Activated CD4-positive, alpha-beta T cell treated with anti-CD3 and anti-CD28 coated beads for 36 hours (primary cell): ENCODE results near the gene GALR1. TPM values are rescaled to one million over a fixed set of nuclear protein-coding genes. Genes with fewer than 3 reads are reported as not detected.

Source experiments
- ATAC-seq: fragments of 200-7000 bp; cut with Tn5 transposase; one replicate; pipeline ENCODE4 v1.10.0; 2021; ENCODE audit warnings: mild to moderate bottlenecking, moderate library complexity
- CTCF ChIA-PET: fragments of 350-600 bp; sonication (Branson Sonifier 250); formaldehyde crosslinking; loops from one replicate; lab custom pipeline; 2021; ENCODE audit warnings: antibody characterized with exemption; lab: Charles Lee
- POLR2A ChIA-PET: fragments of 350-600 bp; sonication (Branson Sonifier 250); formaldehyde crosslinking; loops from one replicate; lab custom pipeline; 2021; ENCODE audit warnings: antibody characterized with exemption, inconsistent platforms; lab: Charles Lee
- DNase-seq: peaks from one replicate; pipeline ENCODE4 v3.0.0-alpha.2; 2020
- H3K27ac Mint-ChIP-seq: one replicate; pipeline ENCODE4 v1.8.0; 2021; ENCODE audit warnings: mixed read lengths
- H3K27me3 Mint-ChIP-seq: one replicate; pipeline ENCODE4 v1.8.0; 2021; ENCODE audit warnings: mixed read lengths
- H3K36me3 Mint-ChIP-seq: one replicate; pipeline ENCODE4 v1.8.0; 2021; ENCODE audit warnings: low read depth, mixed read lengths
- H3K4me1 Mint-ChIP-seq: one replicate; pipeline ENCODE4 v1.8.0; 2021; ENCODE audit warnings: mixed read lengths
- H3K4me3 Mint-ChIP-seq: one replicate; pipeline ENCODE4 v1.8.0; 2021; ENCODE audit warnings: mild to moderate bottlenecking, moderate library complexity, mixed read lengths
- H3K9me3 Mint-ChIP-seq: one replicate; pipeline ENCODE4 v1.8.0; 2021; ENCODE audit warnings: low read depth, mixed read lengths
- intact Hi-C, 2 experiments: fragments of 100-400 bp; cut with DNase I in 1 of 2; cut with micrococcal nuclease in 1 of 2; formaldehyde crosslinking; loops; one replicate each; pipeline versions ENCODE4 v1.14.2 to v1.15.1; 2022 to 2024; cut with DNase I, micrococcal nuclease
- total RNA-seq, 2 experiments: library from RNA; stranded (reverse); gene quantifications; one replicate each; pipeline ENCODE4 v1.2.3, GENCODE V29; 2021

The GALR1 gene
- total RNA-seq, 2 experiments from 2014 or later, result not detected

GRCh38 chr18:77298172-77298571 lies 48.5 kb downstream of the GALR1 start:
- no peak overlapping the region for H3K4me3 Mint-ChIP-seq
- POLR2A ChIA-PET, result no interaction called here

GRCh38 chr18:77299706-77300105 lies 50.1 kb downstream of the GALR1 start:
- intact Hi-C loops, result no loop called here

More at GRCh38 chr18:77298172-77298571, 48.5 kb downstream of the GALR1 start:
- H3K9me3 Mint-ChIP-seq, result no peaks in the 10 kb centered on the region
- H3K4me1 Mint-ChIP-seq, result no peaks in the 10 kb centered on the region
- H3K27ac Mint-ChIP-seq, result no peak overlapping the region
- intact Hi-C loops, result no loop called here
- no peak for ATAC-seq
- CTCF ChIA-PET, result no interaction called here
- DNase-seq, result no peak
- H3K36me3 Mint-ChIP-seq, result no peaks in the 10 kb centered on the region
- peaks cover 5% of the 10 kb centered on the region for H3K27me3 Mint-ChIP-seq

GRCh38 chr18:77300579-77300978 lies 50.9 kb downstream of the GALR1 start:
- no peak for DNase-seq
- H3K27me3 Mint-ChIP-seq, result peaks cover 10% of the 10 kb centered on the region
- no peaks in the 10 kb centered on the region for H3K36me3 Mint-ChIP-seq
- ATAC-seq, result no peak
- H3K9me3 Mint-ChIP-seq, result no peaks in the 10 kb centered on the region
- intact Hi-C loops, result no loop called here
- no peaks in the 10 kb centered on the region for H3K4me1 Mint-ChIP-seq
- POLR2A ChIA-PET, result no interaction called here
- no peak overlapping the region for H3K4me3 Mint-ChIP-seq
- CTCF ChIA-PET, result interaction anchor here (0.6 kb wide), 1 partner anchor 941 kb away, joined by 3 read pairs; no protein-coding TSS in a partner anchor
- no peak overlapping the region for H3K27ac Mint-ChIP-seq

More at GRCh38 chr18:77299706-77300105, 50.1 kb downstream of the GALR1 start:
- ATAC-seq (no peak), DNase-seq (no peak)
- no peaks in the 10 kb centered on the region for H3K36me3 Mint-ChIP-seq
- H3K4me3 Mint-ChIP-seq, result no peak overlapping the region
- ChIA-PET CTCF (no interaction called here), POLR2A (no interaction called here)
- no peak overlapping the region for H3K27ac Mint-ChIP-seq
- H3K27me3 Mint-ChIP-seq, result peaks cover 10% of the 10 kb centered on the region
- no peaks in the 10 kb centered on the region for H3K9me3 Mint-ChIP-seq
- H3K4me1 Mint-ChIP-seq, result no peaks in the 10 kb centered on the region

- no peaks in the 10 kb centered on the region for H3K9me3 Mint-ChIP-seq
- ChIA-PET CTCF (no interaction called here), POLR2A (no interaction called here)
- no peaks in the 10 kb centered on the region for H3K36me3 Mint-ChIP-seq
- H3K27ac Mint-ChIP-seq, result no peak overlapping the region
- H3K4me3 Mint-ChIP-seq, result no peak overlapping the region
- no peak for DNase-seq
- ATAC-seq, result no peak
- intact Hi-C loops, result no loop called here
- no peaks in the 10 kb centered on the region for H3K4me1 Mint-ChIP-seq
- peaks cover 10% of the 10 kb centered on the region for H3K27me3 Mint-ChIP-seq
Measured at GRCh38 chr18:77304268-77304667, 54.6 kb downstream of the GALR1 start.

GRCh38 chr18:77305676-77306075 lies 56.0 kb downstream of the GALR1 start:
- no peak overlapping the region for H3K4me3 Mint-ChIP-seq
- H3K27me3 Mint-ChIP-seq, result peaks cover 7% of the 10 kb centered on the region
- intact Hi-C loops, result no loop called here
- no peak for ATAC-seq
- H3K27ac Mint-ChIP-seq, result no peak overlapping the region
- H3K4me1 Mint-ChIP-seq, result no peaks in the 10 kb centered on the region
- ChIA-PET POLR2A (no interaction called here), CTCF (no interaction called here)
- no peaks in the 10 kb centered on the region for H3K36me3 Mint-ChIP-seq
- H3K9me3 Mint-ChIP-seq, result no peaks in the 10 kb centered on the region
- DNase-seq, result no peak

GRCh38 chr18:77308216-77308615 lies 58.6 kb downstream of the GALR1 start:
- ATAC-seq, result no peak
- Mint-ChIP-seq H3K4me3 (no peak overlapping the region), H3K4me1 (no peaks in the 10 kb centered on the region), H3K27ac (no peak overlapping the region), H3K36me3 (no peaks in the 10 kb centered on the region), H3K27me3 (peaks cover 7% of the 10 kb centered on the region), H3K9me3 (no peaks in the 10 kb centered on the region)
- ChIA-PET POLR2A (no interaction called here), CTCF (no interaction called here)
- DNase-seq, result no peak
- intact Hi-C loops, result no loop called here

- no peak overlapping the region for H3K4me3 Mint-ChIP-seq
- ATAC-seq (no peak), DNase-seq (no peak)
- H3K9me3 Mint-ChIP-seq, result no peaks in the 10 kb centered on the region
- H3K27me3 Mint-ChIP-seq, result no peaks in the 10 kb centered on the region
- no peak overlapping the region for H3K27ac Mint-ChIP-seq
- H3K36me3 Mint-ChIP-seq, result no peaks in the 10 kb centered on the region
- CTCF ChIA-PET, result no interaction called here
- POLR2A ChIA-PET, result no interaction called here
- intact Hi-C loops, result no loop called here
- no peaks in the 10 kb centered on the region for H3K4me1 Mint-ChIP-seq
Measured at GRCh38 chr18:77314511-77314910, 64.9 kb downstream of the GALR1 start.

- no peaks in the 10 kb centered on the region for H3K9me3 Mint-ChIP-seq
- ATAC-seq (no peak), DNase-seq (no peak)
- POLR2A ChIA-PET, result no interaction called here
- peaks cover under 1% of the 10 kb centered on the region for H3K27me3 Mint-ChIP-seq
- H3K4me1 Mint-ChIP-seq, result no peaks in the 10 kb centered on the region
- CTCF ChIA-PET, result no interaction called here
- intact Hi-C loops, result no loop called here
- H3K27ac Mint-ChIP-seq, result no peak overlapping the region
- no peak overlapping the region for H3K4me3 Mint-ChIP-seq
- H3K36me3 Mint-ChIP-seq, result no peaks in the 10 kb centered on the region
Measured at GRCh38 chr18:77314952-77315351, 65.3 kb downstream of the GALR1 start.

GRCh38 chr18:77316008-77316407 lies 66.4 kb downstream of the GALR1 start:
- H3K4me1 Mint-ChIP-seq, result no peaks in the 10 kb centered on the region
- no peak overlapping the region for H3K27ac Mint-ChIP-seq
- no peak overlapping the region for H3K4me3 Mint-ChIP-seq
- intact Hi-C loops, result no loop called here
- ChIA-PET CTCF (no interaction called here), POLR2A (no interaction called here)
- H3K36me3 Mint-ChIP-seq, result no peaks in the 10 kb centered on the region
- peaks cover 5% of the 10 kb centered on the region for H3K27me3 Mint-ChIP-seq
- DNase-seq (no peak), ATAC-seq (no peak)
- no peaks in the 10 kb centered on the region for H3K9me3 Mint-ChIP-seq

GRCh38 chr18:77316641-77317040 lies 67.0 kb downstream of the GALR1 start:
- ChIA-PET POLR2A (no interaction called here), CTCF (no interaction called here)
- Mint-ChIP-seq H3K4me1 (no peaks in the 10 kb centered on the region), H3K27me3 (peaks cover 5% of the 10 kb centered on the region), H3K36me3 (no peaks in the 10 kb centered on the region), H3K9me3 (no peaks in the 10 kb centered on the region), H3K27ac (no peak overlapping the region), H3K4me3 (no peak overlapping the region)
- intact Hi-C loops, result no loop called here
- DNase-seq (no peak), ATAC-seq (no peak)

- CTCF ChIA-PET, result no interaction called here
- Mint-ChIP-seq H3K4me1 (no peaks in the 10 kb centered on the region), H3K4me3 (no peak overlapping the region), H3K9me3 (no peaks in the 10 kb centered on the region), H3K27ac (no peak overlapping the region), H3K27me3 (peaks cover 23% of the 10 kb centered on the region), H3K36me3 (no peaks in the 10 kb centered on the region)
- ATAC-seq, result no peak
- POLR2A ChIA-PET, result no interaction called here
- DNase-seq, result no peak
- intact Hi-C loops, result no loop called here
Measured at GRCh38 chr18:77320971-77321559, 71.4 kb downstream of the GALR1 start.

GRCh38 chr18:77321823-77322805 lies 72.5 kb downstream of the GALR1 start:
- no peaks in the 10 kb centered on the region for H3K36me3 Mint-ChIP-seq
- no peak overlapping the region for H3K4me3 Mint-ChIP-seq
- no peaks in the 10 kb centered on the region for H3K4me1 Mint-ChIP-seq
- POLR2A ChIA-PET, result no interaction called here
- peaks cover 25% of the 10 kb centered on the region for H3K27me3 Mint-ChIP-seq
- CTCF ChIA-PET, result no interaction called here
- no peak for ATAC-seq
- H3K9me3 Mint-ChIP-seq, result no peaks in the 10 kb centered on the region
- no peak overlapping the region for H3K27ac Mint-ChIP-seq
- no peak for DNase-seq
- intact Hi-C loops, result no loop called here
